PC-3 (cell line): ENCODE data around the gene TNNT2. TPM values are rescaled to one million over a fixed set of nuclear protein-coding genes. Genes with fewer than 3 reads are reported as not detected.

Experiments used
- ATAC-seq: fragments of 200-7000 bp; cut with Tn5 transposase; 2 replicates; pipeline ENCODE4 v1.9.1; 2020; ENCODE audit warnings: mild to moderate bottlenecking, moderate library complexity
- BruUV-seq: library from RNA; stranded (reverse); fragments of 400-500 nt; replicated peaks from 2 replicates; lab custom pipeline; 2021; lab: Mats Ljungman, UMichigan
- CTCF ChIA-PET: fragments of 300-600 bp; sonication (Branson Sonifier 250); formaldehyde crosslinking; loops from one replicate; lab custom pipeline; 2022; ENCODE audit warnings: antibody characterized with exemption; lab: Charles Lee
- POLR2A ChIA-PET: fragments of 300-600 bp; sonication (Branson Sonifier 250); formaldehyde crosslinking; loops from one replicate; lab custom pipeline; 2022; ENCODE audit warnings: antibody characterized with exemption; ENCODE audit not compliant: unreplicated experiment; lab: Charles Lee
- DNase-seq: peaks from one replicate; pipeline ENCODE4 v3.0.0-alpha.2; 2015
- H2AFZ ChIP-seq: fragments of 300-600 bp; sonication (generic); 2 replicates; pipeline ENCODE4 v1.6.0; 2016; ENCODE audit warnings: antibody characterized with exemption, low read length
- H3F3A ChIP-seq: fragments of 300-600 bp; sonication (generic); one replicate; pipeline ENCODE4 v1.6.0; 2017; ENCODE audit warnings: antibody characterized with exemption, low read length, control low read depth, mild to moderate bottlenecking; ENCODE audit not compliant: unreplicated experiment
- H3K27ac ChIP-seq: fragments of 300-600 bp; sonication (generic); 2 replicates; pipeline ENCODE4 v1.5.1; 2016; ENCODE audit warnings: mild to moderate bottlenecking, low read length
- H3K27me3 ChIP-seq: fragments of 300-600 bp; sonication (generic); 2 replicates; pipeline ENCODE4 v1.6.1; 2016; ENCODE audit warnings: low read length, mixed read lengths
- H3K36me3 ChIP-seq: fragments of 300-600 bp; sonication (generic); 2 replicates; pipeline ENCODE4 v1.6.1; 2016; ENCODE audit warnings: low read depth, mixed run types, low read length, mixed read lengths
- H3K4me1 ChIP-seq: fragments of 300-600 bp; sonication (generic); 2 replicates; pipeline ENCODE4 v1.5.1; 2016; ENCODE audit warnings: low read length; ENCODE audit not compliant: insufficient read depth
- H3K4me2 ChIP-seq: fragments of 300-600 bp; sonication (generic); 2 replicates; pipeline ENCODE4 v1.6.0; 2016; ENCODE audit warnings: low read length
- H3K4me3 ChIP-seq: fragments of 300-600 bp; sonication (generic); 2 replicates; pipeline ENCODE4 v1.5.1; 2016; ENCODE audit warnings: mild to moderate bottlenecking, low read length, mixed read lengths
- H3K79me2 ChIP-seq: fragments of 300-600 bp; sonication (generic); 2 replicates; pipeline ENCODE4 v1.6.1; 2017; ENCODE audit warnings: low read length, mixed read lengths
- H3K9ac ChIP-seq: fragments of 300-600 bp; sonication (generic); 2 replicates; pipeline ENCODE4 v1.6.0; 2016; ENCODE audit warnings: mild to moderate bottlenecking, low read length
- H3K9me2 ChIP-seq: fragments of 300-600 bp; sonication (generic); replicated peaks from 2 replicates; pipeline ENCODE4 v1.6.1; 2016; ENCODE audit warnings: mixed run types, low read length, mixed read lengths
- H3K9me3 ChIP-seq: fragments of 300-600 bp; sonication (generic); 2 replicates; pipeline ENCODE4 v1.6.1; 2016; ENCODE audit warnings: low read length, mixed read lengths
- H4K20me1 ChIP-seq: fragments of 300-600 bp; sonication (generic); 2 replicates; pipeline ENCODE4 v1.6.1; 2016; ENCODE audit warnings: low read length, mixed read lengths
- EZH2 ChIP-seq: fragments of 300-600 bp; sonication (generic); IDR thresholded peaks from one replicate; pipeline ENCODE4 v1.6.1; 2017; ENCODE audit warnings: antibody characterized with exemption, mild to moderate bottlenecking, low read length; ENCODE audit not compliant: unreplicated experiment
- EZH2phosphoT487 ChIP-seq: fragments of 300-600 bp; sonication (generic); IDR thresholded peaks from 2 replicates; pipeline ENCODE4 v1.6.1; 2018; ENCODE audit warnings: mild to moderate bottlenecking, antibody characterized with exemption, low read length, borderline replicate concordance
- intact Hi-C: fragments of 100-400 bp; cut with micrococcal nuclease; formaldehyde crosslinking; loops from 2 replicates; pipeline ENCODE4 v1.9.0; 2023
- total RNA-seq: library from RNA; depleted of rRNA; stranded (reverse); fragments of >200 nt; gene quantifications from 2 replicates; pipeline ENCODE4 v1.2.3, GENCODE V29; 2014
- TF ChIP-seq, protein P1 (sequence below): fragments of 300-600 bp; sonication (generic); conservative IDR thresholded peaks from 2 replicates; pipeline ENCODE4 v1.5.1; 2017; ENCODE audit warnings: antibody characterized with exemption, low read depth, mild to moderate bottlenecking, low read length

Gene TNNT2
- total RNA-seq, 1 experiment from 2014 or later, result 1.1 TPM

DNA sequence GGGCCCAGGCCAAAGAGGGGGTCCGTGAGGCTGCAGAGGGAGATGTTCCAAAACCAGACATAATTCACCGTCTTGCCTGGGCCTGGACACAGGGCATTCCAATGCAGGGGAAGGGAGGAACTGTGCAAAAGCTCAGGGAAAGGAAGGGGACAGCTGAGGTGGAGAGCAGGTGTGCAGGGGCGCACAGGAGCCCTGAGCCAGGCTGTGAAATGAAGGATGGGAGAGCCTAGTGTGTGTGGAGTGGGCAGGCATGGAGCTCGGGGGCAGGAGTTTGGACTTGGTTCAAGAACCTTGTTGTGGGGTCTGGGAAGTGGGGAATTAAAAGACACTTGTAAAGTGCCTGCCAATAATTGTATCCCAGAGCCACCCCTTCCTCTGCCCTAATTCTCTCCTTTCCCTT, 41.8 kb upstream of the TNNT2 start:
- DNase-seq (no peak), ATAC-seq (no peak)
- H3K4me3 ChIP-seq, result no peak overlapping the region
- H2AFZ ChIP-seq, result no peak overlapping the region
- no peaks in the 10 kb centered on the region for H3K79me2 ChIP-seq
- H3K9me3 ChIP-seq, result no peaks in the 10 kb centered on the region
- CTCF ChIA-PET, result no interaction called here
- H3K4me2 ChIP-seq, result no peak overlapping the region
- no peaks in the 10 kb centered on the region for H3K27me3 ChIP-seq
- TF ChIP-seq EZH2phosphoT487 (no peak), EZH2 (no peak)
- TF ChIP-seq, protein P1, sequence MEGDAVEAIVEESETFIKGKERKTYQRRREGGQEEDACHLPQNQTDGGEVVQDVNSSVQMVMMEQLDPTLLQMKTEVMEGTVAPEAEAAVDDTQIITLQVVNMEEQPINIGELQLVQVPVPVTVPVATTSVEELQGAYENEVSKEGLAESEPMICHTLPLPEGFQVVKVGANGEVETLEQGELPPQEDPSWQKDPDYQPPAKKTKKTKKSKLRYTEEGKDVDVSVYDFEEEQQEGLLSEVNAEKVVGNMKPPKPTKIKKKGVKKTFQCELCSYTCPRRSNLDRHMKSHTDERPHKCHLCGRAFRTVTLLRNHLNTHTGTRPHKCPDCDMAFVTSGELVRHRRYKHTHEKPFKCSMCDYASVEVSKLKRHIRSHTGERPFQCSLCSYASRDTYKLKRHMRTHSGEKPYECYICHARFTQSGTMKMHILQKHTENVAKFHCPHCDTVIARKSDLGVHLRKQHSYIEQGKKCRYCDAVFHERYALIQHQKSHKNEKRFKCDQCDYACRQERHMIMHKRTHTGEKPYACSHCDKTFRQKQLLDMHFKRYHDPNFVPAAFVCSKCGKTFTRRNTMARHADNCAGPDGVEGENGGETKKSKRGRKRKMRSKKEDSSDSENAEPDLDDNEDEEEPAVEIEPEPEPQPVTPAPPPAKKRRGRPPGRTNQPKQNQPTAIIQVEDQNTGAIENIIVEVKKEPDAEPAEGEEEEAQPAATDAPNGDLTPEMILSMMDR, result no peak
- H3K9ac ChIP-seq, result no peak overlapping the region
- H4K20me1 ChIP-seq, result no peaks in the 10 kb centered on the region
- no TSS peak for BruUV-seq
- H3K9me2 ChIP-seq, result no peaks in the 10 kb centered on the region
- no peaks in the 10 kb centered on the region for H3K36me3 ChIP-seq
- no peaks in the 10 kb centered on the region for H3K4me1 ChIP-seq
- H3F3A ChIP-seq, result no peaks in the 10 kb centered on the region
- intact Hi-C loops, result no loop called here
- no peak overlapping the region for H3K27ac ChIP-seq
- POLR2A ChIA-PET, result no interaction called here

DNA sequence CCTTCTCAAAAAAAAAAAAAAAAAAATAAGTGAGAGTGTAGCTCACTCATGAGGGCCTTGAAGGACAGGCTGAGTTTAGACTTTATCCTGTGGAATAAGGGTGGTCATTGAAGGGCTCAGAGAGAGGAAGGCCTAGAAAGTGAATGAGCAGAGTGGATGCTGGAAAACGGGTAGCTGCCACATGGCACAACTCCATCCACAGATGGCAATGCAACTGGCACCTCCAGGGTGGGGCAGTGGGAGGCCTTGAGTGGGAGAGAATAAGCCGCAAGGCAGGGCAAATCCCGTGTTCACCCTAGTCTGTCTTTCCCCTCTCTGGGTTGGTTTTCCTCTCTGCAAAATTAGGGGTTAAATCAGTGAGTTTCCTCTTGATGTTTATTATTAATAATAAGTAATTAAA, 41.0 kb upstream of the TNNT2 start:
- H3K4me3 ChIP-seq, result no peak overlapping the region
- H4K20me1 ChIP-seq, result no peaks in the 10 kb centered on the region
- no peak overlapping the region for H3K4me2 ChIP-seq
- H3K27me3 ChIP-seq, result no peaks in the 10 kb centered on the region
- H3K9me2 ChIP-seq, result no peaks in the 10 kb centered on the region
- TF ChIP-seq, protein P1, result no peak
- TF ChIP-seq EZH2phosphoT487, result no peak
- no peak for TF ChIP-seq EZH2
- no peak overlapping the region for H3K27ac ChIP-seq
- DNase-seq (no peak), ATAC-seq (no peak)
- H2AFZ ChIP-seq, result no peak overlapping the region
- H3F3A ChIP-seq, result no peaks in the 10 kb centered on the region
- ChIA-PET CTCF (no interaction called here), POLR2A (interaction anchor here (0.6 kb wide), 2 partner anchors 30 to 1098 kb away, joined by 16 to 27 read pairs; no protein-coding TSS in a partner anchor)
- H3K4me1 ChIP-seq, result no peaks in the 10 kb centered on the region
- no peaks in the 10 kb centered on the region for H3K36me3 ChIP-seq
- intact Hi-C loops, result no loop called here
- no peaks in the 10 kb centered on the region for H3K79me2 ChIP-seq
- H3K9ac ChIP-seq, result no peak overlapping the region
- H3K9me3 ChIP-seq, result no peaks in the 10 kb centered on the region
- BruUV-seq, result no TSS peak

DNA sequence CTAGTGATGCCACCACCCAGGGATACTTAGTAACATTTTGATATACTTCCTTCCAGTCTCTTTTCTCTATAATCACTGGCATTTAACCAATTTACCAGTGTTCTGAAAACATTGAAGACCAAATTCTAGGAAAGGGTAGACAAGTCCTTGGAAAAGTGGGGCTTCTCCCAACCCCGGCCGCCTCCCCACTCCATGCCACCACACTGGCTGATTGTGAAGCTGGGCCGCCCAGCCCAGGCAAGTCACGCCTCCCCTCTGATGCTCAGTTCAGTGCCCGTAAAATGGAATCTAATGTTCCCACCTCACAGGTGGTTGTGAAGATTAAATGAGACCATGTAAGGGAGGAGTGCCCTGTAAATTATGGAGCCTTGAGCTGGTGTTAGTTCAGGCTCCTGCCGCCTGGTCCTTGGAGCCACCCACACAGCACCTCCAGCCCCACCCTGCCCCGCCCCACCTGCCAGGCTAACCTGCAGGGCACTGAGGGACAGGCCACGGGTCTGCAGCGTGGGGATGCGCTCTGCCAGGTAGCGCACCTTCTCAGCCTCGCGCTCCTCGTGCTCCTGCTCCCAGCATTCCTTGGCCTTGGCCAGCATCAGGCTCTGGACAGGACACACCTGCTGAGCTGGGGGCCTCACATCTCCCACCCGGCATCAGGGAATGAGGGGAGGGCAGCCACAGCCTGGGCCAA, 36.7 kb upstream of the TNNT2 start:
- Histone ChIP-seq H3K27me3 (no peaks in the 10 kb centered on the region), H3K36me3 (no peaks in the 10 kb centered on the region), H4K20me1 (no peaks in the 10 kb centered on the region), H2AFZ (no peak overlapping the region), H3F3A (no peaks in the 10 kb centered on the region), H3K4me3 (no peak overlapping the region), H3K9ac (no peak overlapping the region), H3K9me2 (no peaks in the 10 kb centered on the region), H3K4me1 (no peaks in the 10 kb centered on the region), H3K27ac (no peak overlapping the region), H3K4me2 (no peak overlapping the region), H3K9me3 (no peaks in the 10 kb centered on the region), H3K79me2 (no peaks in the 10 kb centered on the region)
- intact Hi-C loops, result no loop called here
- DNase-seq, result no peak
- ChIA-PET POLR2A (no interaction called here), CTCF (no interaction called here)
- no peak for TF ChIP-seq EZH2
- TF ChIP-seq EZH2phosphoT487, result no peak
- TF ChIP-seq, protein P1, result no peak
- no TSS peak for BruUV-seq
- ATAC-seq, result no peak
